Testis (tissue), 3 donors: Measurements from ENCODE around the gene ADAMTS19. TPM values are rescaled to one million over a fixed set of nuclear protein-coding genes. Genes with fewer than 3 reads are reported as not detected.
"Not testable (repeated sequence)": the region's sequence is repeated elsewhere in the genome, so short reads cannot be mapped to it uniquely, and the experiment has no call there.

Experiments
- DNase-seq: peaks from one replicate; pipeline ENCODE4 v3.0.0-alpha.2; 2019
- H3K27ac ChIP-seq, 2 donors: fragments of 200-600 bp; sonication (generic); one replicate each; pipeline ENCODE4 v1.5.1; 2019
- H3K27me3 ChIP-seq: fragments of 200-600 bp; sonication (generic); one replicate; pipeline ENCODE4 v1.5.1; 2019
- H3K36me3 ChIP-seq: fragments of 200-600 bp; sonication (generic); one replicate; pipeline ENCODE4 v1.5.1; 2017; ENCODE audit warnings: low read depth; ENCODE audit errors: missing control alignments
- H3K4me1 ChIP-seq: fragments of 200-600 bp; sonication (generic); one replicate; pipeline ENCODE4 v1.5.1; 2019
- H3K4me3 ChIP-seq, 2 donors: fragments of 200-600 bp; sonication (generic); one replicate each; pipeline ENCODE4 v1.5.1; 2017 to 2019
- H3K9me3 ChIP-seq: fragments of 200-600 bp; sonication (generic); one replicate; pipeline ENCODE4 v1.5.1; 2017
- POLR2A ChIP-seq: fragments of 450-650 bp; IDR thresholded peaks from one replicate; pipeline ENCODE4 v1.6.1; 2017; ENCODE audit warnings: antibody characterized with exemption, mild to moderate bottlenecking, moderate library complexity
- WGBS, 2 donors: methylation state at CpG; one replicate each; pipeline ENCODE4 v1.1.5; 2018; 5-methylcytosine and 5-hydroxymethylcytosine counted together
- intact Hi-C: fragments of 100-400 bp; cut with DNase I; formaldehyde crosslinking; loops from one replicate; pipeline ENCODE4 v1.15.1; 2023; ENCODE audit warnings: low total_unique reads
- polyA plus RNA-seq: library from polyadenylated mRNA; stranded (reverse); fragments of 350-450 nt; fragmentation: Illumina TruSeq; extraction: RNeasy Lipid Tissue Mini Kit (QIAGEN cat#74804); gene quantifications from one replicate; pipeline ENCODE4 v1.2.3, GENCODE V29; 2014; ENCODE audit warnings: low read depth, low replicate concordance; ENCODE audit not compliant: insufficient read depth
- total RNA-seq, 2 donors: library from RNA; depleted of rRNA; stranded (reverse); fragments of >200 nt; gene quantifications; one replicate each; pipeline ENCODE4 v1.2.3, GENCODE V29; 2016
- TF ChIP-seq, protein P1 (sequence below), 3 experiments: fragments of 450-650 bp in 2 of 3; fragments of 200-600 bp in 1 of 3; sonication (generic) in 1 of 3; IDR thresholded peaks; one replicate each; pipeline ENCODE4 v1.5.1; 2016 to 2019; ENCODE audit warnings: antibody characterized with exemption in 3 of 3, mild to moderate bottlenecking in 2 of 3, moderate library complexity in 1 of 3

Gene ADAMTS19
- total and polyA plus RNA-seq, 3 donors from 2014 or later, result 0.90 to 4.6 (median 2.6) TPM

DNA sequence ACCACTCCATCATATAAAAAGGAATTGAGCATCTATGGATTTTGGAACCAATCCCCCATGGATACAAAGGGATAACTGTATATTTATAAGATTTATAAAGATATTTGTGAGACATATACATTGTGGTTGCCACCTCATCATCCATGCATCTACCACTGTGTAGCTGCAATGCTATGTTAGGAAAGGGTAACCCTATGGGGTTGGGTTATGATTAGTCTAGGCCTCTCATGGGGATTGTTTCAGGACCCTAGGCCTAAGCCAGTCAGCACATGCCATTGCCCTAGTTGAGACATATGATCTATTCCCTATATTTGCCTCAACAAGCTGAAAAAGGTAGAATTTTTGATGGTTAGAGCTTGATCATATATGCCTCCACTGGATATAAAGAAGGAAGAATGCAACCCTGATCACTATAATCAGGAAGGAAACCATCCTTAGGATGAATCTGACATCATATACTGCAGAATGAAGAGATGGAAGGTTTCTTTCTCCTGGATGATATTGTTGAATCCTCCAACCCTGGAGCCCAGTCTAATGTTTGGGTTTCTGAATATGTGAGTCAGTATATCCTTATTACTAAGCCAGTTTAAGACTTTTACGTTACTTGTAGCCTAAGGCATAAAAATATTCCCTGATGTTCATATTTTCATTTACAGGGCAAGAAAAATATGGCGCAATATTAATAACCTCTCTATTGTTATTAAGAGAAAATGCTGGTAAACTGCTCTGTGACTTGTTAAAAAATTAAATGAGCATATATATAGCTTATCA is 94.2 kb downstream of the ADAMTS19 start:
- Histone ChIP-seq H3K9me3 (no peaks in the 10 kb centered on the region), H3K4me3 (no peak overlapping the region), H3K27me3 (no peaks in the 10 kb centered on the region), H3K4me1 (no peaks in the 10 kb centered on the region), H3K36me3 (no peaks in the 10 kb centered on the region), H3K27ac (no peak overlapping the region)
- WGBS, 2 donors, result 91 to 98% methylated on average over 2 of the region's 2 CpGs
- intact Hi-C loops, result no loop called here
- TF ChIP-seq, protein P1, sequence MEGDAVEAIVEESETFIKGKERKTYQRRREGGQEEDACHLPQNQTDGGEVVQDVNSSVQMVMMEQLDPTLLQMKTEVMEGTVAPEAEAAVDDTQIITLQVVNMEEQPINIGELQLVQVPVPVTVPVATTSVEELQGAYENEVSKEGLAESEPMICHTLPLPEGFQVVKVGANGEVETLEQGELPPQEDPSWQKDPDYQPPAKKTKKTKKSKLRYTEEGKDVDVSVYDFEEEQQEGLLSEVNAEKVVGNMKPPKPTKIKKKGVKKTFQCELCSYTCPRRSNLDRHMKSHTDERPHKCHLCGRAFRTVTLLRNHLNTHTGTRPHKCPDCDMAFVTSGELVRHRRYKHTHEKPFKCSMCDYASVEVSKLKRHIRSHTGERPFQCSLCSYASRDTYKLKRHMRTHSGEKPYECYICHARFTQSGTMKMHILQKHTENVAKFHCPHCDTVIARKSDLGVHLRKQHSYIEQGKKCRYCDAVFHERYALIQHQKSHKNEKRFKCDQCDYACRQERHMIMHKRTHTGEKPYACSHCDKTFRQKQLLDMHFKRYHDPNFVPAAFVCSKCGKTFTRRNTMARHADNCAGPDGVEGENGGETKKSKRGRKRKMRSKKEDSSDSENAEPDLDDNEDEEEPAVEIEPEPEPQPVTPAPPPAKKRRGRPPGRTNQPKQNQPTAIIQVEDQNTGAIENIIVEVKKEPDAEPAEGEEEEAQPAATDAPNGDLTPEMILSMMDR (IDR thresholded peaks at IDR 0.05), result no peak
- TF ChIP-seq POLR2A, result no peak
- no peak for DNase-seq

DNA sequence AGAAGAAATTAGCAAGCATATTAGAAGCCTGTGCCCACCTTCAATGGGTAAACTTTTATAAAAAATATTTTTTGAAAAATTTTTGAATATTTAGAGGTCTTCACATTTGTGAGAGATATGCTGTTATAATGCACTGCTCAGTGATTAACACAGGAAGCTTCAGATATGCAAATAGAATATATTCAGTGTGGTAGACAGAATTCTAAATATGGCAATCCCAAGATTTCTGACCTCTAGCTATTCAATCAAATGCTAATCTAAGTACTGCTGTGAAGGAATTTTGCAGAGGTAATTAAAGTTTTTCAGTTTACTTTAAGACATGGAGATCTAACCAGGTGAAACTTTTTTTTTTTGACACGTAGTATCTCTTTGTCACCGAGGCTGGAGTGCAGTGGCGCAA is 103.5 kb downstream of the ADAMTS19 start:
- DNase-seq, result no peak
- no peak overlapping the region for H3K27ac ChIP-seq
- no peak for TF ChIP-seq POLR2A
- TF ChIP-seq, protein P1 (IDR thresholded peaks at IDR 0.05), result no peak
- no peaks in the 10 kb centered on the region for H3K27me3 ChIP-seq
- no peaks in the 10 kb centered on the region for H3K36me3 ChIP-seq
- intact Hi-C loops, result no loop called here
- H3K9me3 ChIP-seq, result no peaks in the 10 kb centered on the region
- H3K4me3 ChIP-seq, result no peak overlapping the region
- H3K4me1 ChIP-seq, result no peaks in the 10 kb centered on the region
- 84 to 86% methylated on average over 3 of the region's 3 CpGs for WGBS, 2 donors

DNA sequence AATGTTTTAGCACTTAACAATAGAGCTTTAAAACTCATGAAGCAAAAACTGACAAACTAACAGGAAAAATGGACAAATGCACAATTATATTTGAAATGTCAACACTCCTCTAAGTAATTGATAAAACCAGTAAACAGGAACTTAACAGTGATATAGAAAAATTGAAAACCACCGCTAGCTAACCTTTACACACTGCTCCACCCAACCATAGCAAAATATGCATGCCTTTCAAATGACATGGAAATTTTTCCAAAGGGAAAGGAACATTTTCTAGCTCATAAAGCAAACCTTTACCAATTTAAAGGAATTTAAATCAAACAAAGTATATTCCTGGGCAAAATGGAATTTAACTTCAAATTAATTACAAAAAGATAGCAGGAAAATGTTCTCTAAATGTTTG is 109.2 kb downstream of the ADAMTS19 start:
- no peaks in the 10 kb centered on the region for H3K9me3 ChIP-seq

DNA sequence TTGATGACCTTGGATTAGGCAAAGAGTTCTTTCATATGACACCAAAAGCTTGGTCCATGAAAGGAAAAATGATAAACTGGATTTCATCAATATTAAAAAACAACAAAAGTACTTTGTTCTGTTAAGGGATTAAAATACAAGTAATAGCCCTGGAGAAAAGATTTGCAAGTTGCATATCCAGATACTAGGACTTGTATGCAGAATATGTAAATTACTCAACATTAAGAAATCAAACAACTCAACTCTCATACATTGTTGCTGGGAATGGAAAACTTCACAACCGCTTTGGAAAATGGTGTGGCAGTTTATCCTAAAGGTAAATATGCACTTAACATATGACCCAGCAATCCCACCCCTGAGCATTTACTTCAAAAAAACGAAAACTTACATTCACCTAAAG is 112.0 kb downstream of the ADAMTS19 start:
- Histone ChIP-seq H3K9me3 (no peaks in the 10 kb centered on the region), H3K36me3 (no peaks in the 10 kb centered on the region)

More for the DNA sequence above, 109.2 kb downstream of the ADAMTS19 start:
- Histone ChIP-seq H3K36me3 (no peaks in the 10 kb centered on the region), H3K27me3 (no peaks in the 10 kb centered on the region), H3K4me3 (no peak overlapping the region), H3K4me1 (no peaks in the 10 kb centered on the region), H3K27ac (no peak overlapping the region)
- intact Hi-C loops, result no loop called here
- TF ChIP-seq, protein P1 (IDR thresholded peaks at IDR 0.05), result no peak
- no peak for TF ChIP-seq POLR2A
- no peak for DNase-seq
- WGBS, 2 donors, result 96 to 100% methylated on average over 1 of the region's 1 CpG

DNA sequence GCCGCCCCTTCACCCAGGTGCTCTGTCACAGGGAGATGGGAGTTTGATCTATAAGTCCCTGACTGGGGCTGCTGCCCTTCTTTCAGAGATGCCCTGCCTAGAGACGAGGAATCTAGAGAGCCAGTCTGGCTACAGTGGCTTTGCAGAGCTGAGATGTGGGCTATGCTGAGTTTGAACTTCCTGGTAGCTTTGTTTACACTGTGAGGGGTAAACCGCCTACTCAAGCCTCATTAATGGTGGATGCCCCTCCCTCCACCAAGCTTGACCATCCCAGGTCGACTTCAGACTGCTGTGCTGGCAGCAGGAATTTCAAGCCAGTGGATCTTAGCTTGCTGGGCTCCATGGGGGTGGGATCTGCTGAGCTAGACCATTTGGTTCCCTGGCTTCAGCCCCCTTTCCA is 124.4 kb downstream of the ADAMTS19 start:
- H3K4me1 ChIP-seq, intact Hi-C loops, DNase-seq, H3K4me3 ChIP-seq, H3K9me3 ChIP-seq, H3K27me3 ChIP-seq, H3K27ac ChIP-seq, H3K36me3 ChIP-seq: not testable (repeated sequence)
- 63 to 65% methylated on average over 3 to 4 of the region's 4 CpGs for WGBS, 2 donors

More for the DNA sequence above, 112.0 kb downstream of the ADAMTS19 start:
- no peak for DNase-seq
- intact Hi-C loops, result no loop called here
- Histone ChIP-seq H3K4me1 (no peaks in the 10 kb centered on the region), H3K27me3 (no peaks in the 10 kb centered on the region), H3K27ac (no peak overlapping the region), H3K4me3 (no peak overlapping the region)
- WGBS, 2 donors, result 66 to 82% methylated on average over 2 of the region's 2 CpGs
- TF ChIP-seq POLR2A, result no peak
- TF ChIP-seq, protein P1 (IDR thresholded peaks at IDR 0.05), result no peak
